DND-41 (cell line): ENCODE measurements around the gene PSMD2.

Experiments used
- ATAC-seq: fragments of 200-7000 bp; cut with Tn5 transposase; 3 replicates; pipeline ENCODE4 v1.9.1; 2021; ENCODE audit warnings: low read depth; ENCODE audit not compliant: insufficient read depth
- DNase-seq: peaks from one replicate; pipeline ENCODE4 v3.0.0-alpha.2; 2020
- H2AFZ ChIP-seq: 2 replicates; pipeline ENCODE4 v1.6.0; 2012; ENCODE audit warnings: low read depth, low read length
- H3K27ac ChIP-seq: 2 replicates; pipeline ENCODE4 v1.5.1; 2012; ENCODE audit warnings: low read length, inconsistent platforms
- H3K27me3 ChIP-seq: fragments of 200-600 bp; sonication (generic); 2 replicates; pipeline ENCODE4 v1.6.0; 2012; ENCODE audit warnings: low read length, mild to moderate bottlenecking, inconsistent platforms; ENCODE audit not compliant: insufficient read depth, poor library complexity
- H3K36me3 ChIP-seq: 2 replicates; pipeline ENCODE4 v1.5.1; 2012; ENCODE audit warnings: low read length, inconsistent platforms; ENCODE audit not compliant: insufficient read depth
- H3K4me1 ChIP-seq: 2 replicates; pipeline ENCODE4 v1.5.1; 2012; ENCODE audit warnings: mild to moderate bottlenecking, low read length; ENCODE audit not compliant: insufficient read depth
- H3K4me2 ChIP-seq: 2 replicates; pipeline ENCODE4 v1.6.0; 2012; ENCODE audit warnings: mild to moderate bottlenecking, moderate library complexity, low read length, inconsistent platforms; ENCODE audit not compliant: insufficient read depth
- H3K4me3 ChIP-seq, 2 experiments: fragments of 200-600 bp in 1 of 2; shearing (Covaris generic) in 1 of 2; 2 replicates each; pipeline ENCODE4 v1.5.1; 2012 to 2016; ENCODE audit warnings: inconsistent platforms in 2 of 2, low read length in 2 of 2, mild to moderate bottlenecking in 2 of 2, low read depth in 1 of 2, moderate library complexity in 1 of 2
- H3K79me2 ChIP-seq: 2 replicates; pipeline ENCODE4 v1.6.0; 2012; ENCODE audit warnings: low read length, inconsistent platforms; ENCODE audit not compliant: insufficient read depth
- H3K9ac ChIP-seq: 2 replicates; pipeline ENCODE4 v1.6.0; 2012; ENCODE audit warnings: low read depth, mild to moderate bottlenecking, inconsistent platforms, low read length, moderate library complexity
- H3K9me3 ChIP-seq: 2 replicates; pipeline ENCODE4 v1.5.1; 2012; ENCODE audit warnings: low read length, moderate library complexity, mild to moderate bottlenecking, inconsistent platforms; ENCODE audit not compliant: insufficient read depth, severe bottlenecking
- H4K20me1 ChIP-seq: 2 replicates; pipeline ENCODE4 v1.6.0; 2012; ENCODE audit warnings: low read length; ENCODE audit not compliant: insufficient read depth
- CTCF ChIP-seq: IDR thresholded peaks from 2 replicates; pipeline ENCODE4 v1.5.1; 2012; ENCODE audit warnings: borderline replicate concordance, low read length, moderate library complexity, mild to moderate bottlenecking; ENCODE audit not compliant: poor library complexity, severe bottlenecking; ENCODE audit errors: extremely low read depth
- EZH2 ChIP-seq: IDR thresholded peaks from 3 replicates; pipeline ENCODE4 v1.6.1; 2012; ENCODE audit warnings: borderline replicate concordance, low read depth, mild to moderate bottlenecking, moderate library complexity, low read length, inconsistent platforms; ENCODE audit not compliant: severe bottlenecking

Gene PSMD2

GRCh38 chr3:184259396-184259877, 39.6 kb upstream of the PSMD2 start:
- Histone ChIP-seq H2AFZ (no peak overlapping the region), H3K27me3 (no peaks in the 10 kb centered on the region), H3K9ac (no peak overlapping the region), H3K9me3 (no peaks in the 10 kb centered on the region), H3K79me2 (no peaks in the 10 kb centered on the region), H4K20me1 (no peaks in the 10 kb centered on the region), H3K36me3 (no peaks in the 10 kb centered on the region), H3K4me1 (peaks cover 18% of the 10 kb centered on the region), H3K27ac (no peak overlapping the region), H3K4me2 (no peak overlapping the region), H3K4me3 (no peak overlapping the region)
- TF ChIP-seq EZH2 (no peak), CTCF (no peak)
- DNase-seq (no peak), ATAC-seq (no peak)

- Histone ChIP-seq H3K4me3 (no peak overlapping the region), H3K4me2 (no peak overlapping the region), H3K79me2 (no peaks in the 10 kb centered on the region), H3K27ac (no peak overlapping the region), H3K9ac (no peak overlapping the region), H3K9me3 (no peaks in the 10 kb centered on the region), H3K36me3 (no peaks in the 10 kb centered on the region), H3K4me1 (peaks cover 18% of the 10 kb centered on the region), H2AFZ (no peak overlapping the region), H4K20me1 (no peaks in the 10 kb centered on the region), H3K27me3 (no peaks in the 10 kb centered on the region)
- DNase-seq, result no peak
- no peak for ATAC-seq
- no peak for TF ChIP-seq EZH2
- no peak for TF ChIP-seq CTCF
Measured at GRCh38 chr3:184259878-184260723, 38.9 kb upstream of the PSMD2 start.

- Histone ChIP-seq H3K4me1 (peaks cover 18% of the 10 kb centered on the region), H2AFZ (no peak overlapping the region), H3K9me3 (no peaks in the 10 kb centered on the region), H3K4me3 (peak overlapping the region in 1 of 2 experiments; percentile 34; a peak in 1 of 4 replicates), H3K79me2 (no peaks in the 10 kb centered on the region), H3K27me3 (no peaks in the 10 kb centered on the region), H3K4me2 (peak overlapping the region; percentile 78; the same call in 1 of the 2 replicates), H3K9ac (peak overlapping the region; percentile 26; the same call in 1 of the 2 replicates), H3K27ac (no peak overlapping the region), H3K36me3 (no peaks in the 10 kb centered on the region), H4K20me1 (no peaks in the 10 kb centered on the region)
- no peak for TF ChIP-seq CTCF
- TF ChIP-seq EZH2, result no peak
- DNase-seq (no peak), ATAC-seq (no peak)
Measured at GRCh38 chr3:184260724-184261269, 38.2 kb upstream of the PSMD2 start.
